Measurements from ENCODE around the gene COX5B.
"Not testable (repeated sequence)": the region's sequence is repeated elsewhere in the genome, so short reads cannot be mapped to it uniquely, and the experiment has no call there.

COX5B gene

DNA sequence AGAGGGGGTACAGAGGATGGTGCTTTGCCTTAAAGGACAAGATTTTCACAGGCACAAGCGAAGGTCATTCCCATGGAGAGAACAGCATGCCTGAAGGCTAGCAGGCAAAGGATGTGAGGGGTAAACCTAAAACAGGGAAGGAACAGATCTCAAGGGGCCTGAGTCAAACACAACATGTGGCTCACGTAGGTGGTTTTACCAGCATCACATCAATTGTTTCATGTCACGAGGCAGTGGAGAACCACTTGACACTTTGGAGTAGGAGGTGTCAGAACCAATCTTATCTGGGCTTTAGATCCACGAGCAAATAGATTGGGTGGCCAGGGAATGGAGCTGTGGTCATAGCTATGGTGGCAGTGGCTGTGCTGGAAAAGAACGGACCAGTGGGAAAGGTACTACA is 8.4 kb downstream of the COX5B start:
- DNase-seq (ENCODE audit: low spot score) = no peak

DNA sequence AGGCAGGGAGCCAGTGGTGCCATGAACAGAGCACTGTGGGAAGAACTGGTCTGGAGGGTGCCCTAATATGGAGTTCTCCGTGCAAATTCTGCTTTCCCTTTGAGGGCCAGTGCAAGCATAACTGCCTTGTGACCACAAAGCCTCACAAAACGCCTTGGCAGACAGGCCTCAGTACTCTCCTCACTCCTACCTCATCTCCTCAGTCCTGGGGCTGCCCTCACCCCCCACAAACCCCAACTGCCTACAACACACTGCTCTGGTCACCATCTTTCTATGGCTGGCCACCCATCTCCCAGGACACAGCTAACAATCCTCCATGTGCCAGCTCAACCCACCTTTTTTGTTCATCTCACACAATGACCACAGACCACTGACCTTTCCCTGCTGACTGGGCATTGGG is 8.9 kb downstream of the COX5B start:
- DNase-seq (ENCODE audit: low spot score) = no peak

DNA sequence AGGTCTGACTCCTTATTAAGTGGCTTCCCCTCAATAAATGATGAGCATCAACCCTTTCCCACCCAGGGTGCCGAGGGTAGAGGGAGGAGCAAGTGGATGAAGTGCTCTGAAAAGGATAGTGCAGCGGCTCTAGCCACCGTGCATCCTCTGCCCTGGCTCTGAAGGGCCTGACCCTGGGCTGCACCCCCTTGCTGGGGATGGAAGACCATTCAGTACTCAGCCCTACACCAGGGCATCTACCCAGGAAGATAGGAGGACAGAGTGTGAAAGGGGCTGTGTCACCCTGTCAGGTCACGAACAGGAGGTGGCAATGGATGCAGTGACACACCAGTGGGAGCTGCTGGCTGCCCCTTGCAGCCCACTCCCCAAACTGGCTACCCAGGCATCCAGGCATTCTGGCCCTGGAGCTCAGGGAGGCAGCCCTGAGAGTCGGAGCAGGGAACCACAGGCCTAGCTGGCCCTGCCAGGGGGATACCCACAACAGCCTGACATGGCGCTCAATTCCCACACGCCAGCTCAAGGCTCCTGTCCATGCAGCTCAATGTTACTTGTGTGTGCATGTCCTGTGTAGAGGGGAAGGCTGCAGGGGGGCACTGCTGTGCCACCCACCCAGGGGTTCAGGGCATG is 10.4 kb downstream of the COX5B start:
- no peak for DNase-seq (ENCODE audit: low spot score)

DNA sequence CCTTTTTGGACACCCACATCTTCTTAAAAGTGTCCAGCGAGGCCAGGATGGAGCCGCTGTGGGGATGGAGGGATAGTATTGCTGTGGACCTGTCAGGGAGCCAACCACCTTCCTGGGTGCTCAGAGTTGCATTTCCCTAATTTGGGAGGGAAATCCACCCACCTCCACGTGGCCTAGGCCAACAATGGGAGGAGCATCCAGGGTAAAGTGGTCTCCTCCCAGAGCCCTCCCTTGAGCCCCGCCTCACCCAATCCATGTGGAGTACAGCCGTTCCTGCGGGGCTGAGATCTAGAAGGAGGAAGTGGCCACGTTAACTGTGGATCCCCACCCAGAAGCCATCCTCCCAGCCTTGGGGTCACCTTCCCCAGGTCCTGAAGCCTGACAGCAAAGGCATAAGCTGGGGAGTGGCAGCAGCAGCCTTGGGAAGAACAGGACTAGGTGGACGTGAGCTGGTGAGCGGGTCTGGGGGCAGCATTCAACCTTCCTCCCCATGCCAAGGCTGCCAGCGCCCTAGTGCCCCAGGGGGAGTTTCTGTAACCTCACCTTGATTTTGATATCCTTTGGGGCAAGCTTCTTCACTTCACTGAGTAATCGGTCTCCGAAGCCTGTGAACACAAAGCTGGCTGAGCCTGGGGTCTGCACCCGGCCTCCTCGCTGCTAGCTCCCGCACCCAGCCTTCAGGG is 11.2 kb downstream of the COX5B start:
- no peak for DNase-seq (ENCODE audit: low spot score)

DNA sequence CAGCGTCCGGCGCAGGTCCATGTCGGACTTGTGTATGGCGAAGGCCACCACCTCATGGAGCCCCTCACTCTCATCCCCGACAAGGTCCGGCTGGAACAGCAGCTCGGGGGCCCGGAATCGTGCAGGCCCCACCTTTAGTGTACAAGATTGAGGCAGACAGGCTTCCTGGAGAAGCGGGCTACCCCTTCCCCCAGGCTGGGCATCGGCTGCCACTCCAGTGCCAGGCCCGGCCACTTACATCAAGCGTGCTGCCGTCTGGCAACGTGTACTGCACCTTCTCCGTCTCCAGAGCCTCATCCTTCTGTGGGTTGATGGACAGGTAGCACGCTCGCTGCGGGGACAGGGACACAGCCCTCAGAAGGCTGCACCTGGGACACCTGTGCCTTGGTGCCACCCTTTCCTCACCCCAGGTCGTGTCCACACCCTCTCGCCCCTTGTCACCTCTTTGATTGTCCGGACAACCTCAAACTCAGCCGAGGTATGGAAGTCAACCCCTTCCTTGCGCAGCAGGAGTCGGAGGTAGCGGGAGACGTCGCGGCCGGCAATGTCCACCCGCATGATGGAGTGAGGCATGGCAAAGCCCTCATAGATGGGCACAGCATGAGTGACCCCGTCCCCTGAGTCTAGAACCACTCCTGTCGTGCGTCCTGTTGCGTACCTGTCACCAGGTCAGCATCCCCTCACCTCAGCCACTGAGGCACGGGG is 12.3 kb downstream of the COX5B start:
- DNase-seq (ENCODE audit: low spot score) = no peak

DNA sequence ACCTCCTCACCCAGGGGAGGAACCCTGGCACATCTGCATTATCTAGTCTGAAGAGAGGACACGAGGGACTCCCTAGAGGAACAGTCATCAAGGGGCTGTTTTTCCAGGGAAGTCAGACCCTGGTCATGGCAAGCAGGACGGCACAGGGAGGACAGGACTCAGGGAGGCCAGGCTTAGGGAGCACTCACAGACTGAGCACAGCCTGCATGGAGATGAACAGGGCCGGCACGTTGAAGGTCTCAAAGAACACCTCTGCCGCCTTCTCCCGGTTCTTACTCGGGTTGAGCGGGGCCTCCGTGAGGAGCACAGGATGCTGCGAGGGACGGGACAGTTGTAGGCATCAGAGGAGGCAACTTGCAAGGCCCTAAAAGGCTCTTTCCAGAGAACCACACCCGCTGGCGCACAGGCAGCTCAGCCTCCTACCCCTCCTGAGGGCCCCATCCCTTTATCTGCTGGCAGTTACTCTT is 12.9 kb downstream of the COX5B start:
- no peak for DNase-seq (ENCODE audit: low spot score)

DNA sequence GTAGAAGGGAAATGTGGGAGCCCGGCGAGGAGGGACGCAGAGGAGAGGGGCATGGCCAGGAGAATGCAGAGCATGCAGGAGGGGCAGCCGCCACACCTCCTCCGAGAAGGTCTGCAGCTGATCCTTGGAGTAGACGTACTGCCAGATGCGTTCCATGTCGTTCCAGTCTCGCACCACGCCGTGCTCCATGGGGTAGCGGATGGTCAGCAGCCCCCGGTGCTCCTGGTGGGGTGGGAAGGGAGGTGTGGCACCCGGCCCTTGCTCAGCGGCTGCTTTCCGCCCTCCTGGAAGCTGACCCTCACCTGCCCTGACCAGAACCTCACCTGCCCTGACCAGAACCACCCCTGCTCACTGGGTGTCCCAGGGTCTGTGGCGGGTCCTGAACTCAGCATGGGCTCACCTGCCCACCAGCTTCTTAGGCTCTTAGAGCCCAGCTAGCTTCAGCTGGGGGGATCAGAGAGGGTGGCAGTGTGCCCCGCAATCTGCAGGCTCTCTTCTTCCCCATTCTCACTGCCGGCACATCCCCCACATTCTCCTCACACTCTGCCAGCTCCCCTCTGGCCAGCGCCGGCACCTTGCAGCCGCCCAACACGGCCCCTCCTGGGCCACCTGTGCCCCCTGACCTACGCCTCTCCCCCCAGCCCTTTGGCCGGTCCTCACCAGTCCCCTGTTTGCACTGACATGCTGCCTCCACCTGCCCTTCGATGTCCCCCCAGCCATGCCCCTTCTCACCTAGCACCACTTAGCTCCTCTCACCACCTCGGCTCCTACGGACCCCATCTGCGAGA is 13.6 kb downstream of the COX5B start:
- DNase-seq (ENCODE audit: low spot score) = no peak

DNA sequence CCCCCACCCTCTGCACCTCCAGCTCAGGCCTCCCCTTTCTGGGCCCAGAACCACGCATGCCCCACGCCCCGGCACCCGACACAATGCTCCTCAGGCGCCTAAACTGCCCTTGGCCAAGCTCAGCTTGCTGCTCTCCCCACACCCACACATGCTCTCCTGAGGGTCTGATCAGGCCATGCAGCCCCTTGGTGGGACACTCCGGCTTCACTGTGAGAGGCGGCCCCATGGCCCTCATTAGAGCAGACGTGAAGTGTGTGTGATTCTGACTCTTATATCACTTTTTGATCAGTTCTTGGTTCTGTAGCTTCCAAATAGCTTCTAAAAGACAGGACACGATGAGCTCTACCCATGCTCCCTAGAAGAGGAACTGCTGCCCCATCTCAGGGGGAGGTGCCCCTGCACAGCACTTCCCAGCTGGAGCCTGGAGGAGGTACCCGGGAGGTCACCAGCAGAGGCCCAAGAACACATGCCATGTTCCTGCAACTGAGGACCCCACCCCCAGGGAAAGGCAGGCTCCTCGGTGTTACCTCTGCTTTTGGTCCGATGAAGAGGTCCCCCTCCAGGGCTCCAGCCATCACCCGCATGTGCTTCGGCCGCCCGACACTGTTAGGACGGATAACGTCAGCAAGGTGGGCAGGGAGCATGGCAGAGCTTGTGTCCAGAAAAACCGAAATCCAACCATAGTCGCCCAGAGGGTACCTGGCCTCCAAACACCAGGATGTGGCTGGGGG is 14.3 kb downstream of the COX5B start:
- no peak for DNase-seq (ENCODE audit: low spot score)

DNA sequence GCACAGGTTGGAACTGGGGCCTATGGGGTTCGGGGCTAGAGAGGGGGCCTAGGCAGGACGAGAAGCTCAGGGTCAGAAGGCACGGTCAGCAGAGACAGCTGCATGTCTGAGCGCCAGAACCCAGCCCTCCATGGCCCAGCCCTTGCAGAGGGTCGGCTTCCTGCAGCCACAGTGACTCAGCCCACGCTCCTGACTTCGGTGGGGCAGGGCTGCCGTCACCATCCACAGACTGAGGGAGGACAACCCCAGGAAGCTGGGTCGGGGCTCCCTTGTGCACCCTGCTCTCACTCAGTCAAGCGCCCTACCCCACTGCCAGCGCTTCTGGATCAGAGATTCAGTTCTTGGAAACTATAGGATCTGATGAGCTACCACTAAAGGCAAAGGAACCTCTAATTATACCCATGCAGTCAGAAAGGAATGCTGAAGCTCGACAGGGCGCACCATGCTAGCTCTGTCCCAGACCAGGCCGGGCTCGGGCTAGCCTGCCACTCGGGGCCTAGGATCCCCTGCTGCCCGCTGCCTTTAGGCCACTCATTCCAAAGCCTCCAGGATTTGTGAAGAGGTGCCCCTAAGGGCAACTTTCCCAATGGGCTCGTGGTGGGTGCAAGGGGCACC is 15.0 kb downstream of the COX5B start:
- no peak for DNase-seq (ENCODE audit: low spot score)

DNA sequence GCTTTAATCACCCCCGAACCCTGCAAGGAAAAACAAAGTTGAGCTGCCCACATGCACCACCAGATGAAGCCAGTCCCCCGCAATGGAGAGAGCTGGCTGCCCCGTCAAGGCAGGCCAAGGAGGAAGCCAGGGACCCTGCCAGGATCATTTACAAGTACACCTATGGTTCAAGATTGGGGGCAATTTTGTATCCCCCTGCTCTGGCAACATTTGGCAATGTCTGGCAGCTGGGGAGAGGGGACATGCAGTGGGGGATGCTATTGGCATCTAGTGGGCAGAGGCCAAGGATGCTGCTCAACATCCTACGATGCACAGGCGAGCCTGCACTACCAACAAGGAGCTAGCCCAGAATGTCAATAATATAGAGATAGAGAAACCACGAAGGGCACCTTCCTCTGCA is 16.1 kb downstream of the COX5B start:
- DNase-seq (ENCODE audit: low spot score) = no peak

DNA sequence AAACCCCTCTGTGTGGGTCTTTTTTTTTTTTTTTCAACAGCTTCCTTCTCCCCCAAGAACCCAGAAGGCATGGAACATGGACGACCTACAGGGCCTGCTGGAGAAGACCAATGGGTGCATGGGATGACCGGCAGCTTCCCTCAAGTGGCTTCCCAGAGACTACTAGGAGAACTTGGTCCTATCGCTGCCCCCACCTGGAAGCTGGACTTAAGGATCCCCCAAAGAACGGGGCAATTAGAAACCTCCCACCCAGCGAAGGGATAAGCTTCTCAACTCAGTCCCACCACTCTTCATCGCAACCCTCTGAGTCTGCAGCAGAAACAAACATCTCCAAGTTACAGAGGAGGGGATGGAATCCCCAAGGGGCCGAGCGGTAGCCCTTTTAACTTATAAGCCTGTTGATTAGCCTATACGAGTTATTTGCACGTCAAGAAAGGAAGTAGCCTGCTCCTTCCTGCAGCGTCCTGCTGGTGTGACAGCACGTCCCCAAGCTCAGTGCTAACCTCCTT is 16.6 kb downstream of the COX5B start:
- DNase-seq (ENCODE audit: low spot score) = no peak

DNA sequence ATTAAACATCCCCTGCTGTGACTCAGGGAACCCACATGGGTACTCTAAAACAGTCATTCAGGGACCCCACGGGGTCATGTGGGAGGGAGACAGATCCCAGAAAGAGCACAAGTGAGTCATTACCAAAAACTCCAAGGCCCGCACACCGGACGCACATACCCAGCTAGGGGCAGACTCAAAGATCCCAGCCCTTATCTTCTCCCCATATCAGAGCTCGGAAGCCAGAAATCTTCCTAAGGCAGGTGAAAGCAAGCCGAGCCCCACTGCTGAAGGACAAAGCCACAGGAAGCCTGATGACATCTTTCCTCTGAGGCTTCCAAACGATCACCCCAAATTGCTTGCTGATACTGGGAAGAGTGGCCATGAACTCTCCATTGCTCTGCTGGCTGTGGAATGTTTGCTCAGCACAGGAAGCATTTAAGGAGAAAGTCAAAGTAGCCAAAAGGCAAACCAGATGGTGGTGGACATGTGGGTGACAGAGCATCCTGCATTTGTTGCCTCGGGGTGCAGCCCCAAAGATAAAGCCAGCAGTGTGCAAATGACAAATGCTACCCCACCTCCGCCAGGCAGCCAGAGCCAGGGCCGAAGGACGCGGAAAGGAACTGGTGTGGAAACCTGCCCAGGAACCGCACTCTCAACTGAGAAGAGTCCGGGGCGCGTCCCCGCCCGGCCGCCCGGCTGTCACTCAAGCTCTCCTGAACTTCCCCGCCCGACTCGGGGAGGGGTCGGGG is 17.2 kb downstream of the COX5B start:
- DNase-seq (ENCODE audit: low spot score) = peak; percentile 84

DNA sequence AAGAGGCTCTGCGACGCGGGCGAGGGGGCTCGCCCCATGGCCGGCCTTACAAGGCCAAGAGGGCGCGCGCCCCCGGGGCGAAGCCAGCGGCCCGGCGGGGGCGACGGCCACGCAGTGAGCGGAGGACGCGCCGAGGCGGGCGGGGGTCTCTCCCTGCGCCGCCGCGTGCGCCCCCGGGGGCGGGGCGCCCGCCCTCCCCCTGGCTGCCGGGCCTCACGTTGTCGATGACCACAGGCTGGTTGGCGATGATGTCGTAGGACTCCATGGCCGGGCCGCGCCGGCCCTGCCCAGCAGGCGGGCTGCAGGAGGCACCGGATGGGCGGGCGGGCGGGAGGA is 17.7 kb downstream of the COX5B start:
- DNase-seq (ENCODE audit: low spot score) = no peak

DNA sequence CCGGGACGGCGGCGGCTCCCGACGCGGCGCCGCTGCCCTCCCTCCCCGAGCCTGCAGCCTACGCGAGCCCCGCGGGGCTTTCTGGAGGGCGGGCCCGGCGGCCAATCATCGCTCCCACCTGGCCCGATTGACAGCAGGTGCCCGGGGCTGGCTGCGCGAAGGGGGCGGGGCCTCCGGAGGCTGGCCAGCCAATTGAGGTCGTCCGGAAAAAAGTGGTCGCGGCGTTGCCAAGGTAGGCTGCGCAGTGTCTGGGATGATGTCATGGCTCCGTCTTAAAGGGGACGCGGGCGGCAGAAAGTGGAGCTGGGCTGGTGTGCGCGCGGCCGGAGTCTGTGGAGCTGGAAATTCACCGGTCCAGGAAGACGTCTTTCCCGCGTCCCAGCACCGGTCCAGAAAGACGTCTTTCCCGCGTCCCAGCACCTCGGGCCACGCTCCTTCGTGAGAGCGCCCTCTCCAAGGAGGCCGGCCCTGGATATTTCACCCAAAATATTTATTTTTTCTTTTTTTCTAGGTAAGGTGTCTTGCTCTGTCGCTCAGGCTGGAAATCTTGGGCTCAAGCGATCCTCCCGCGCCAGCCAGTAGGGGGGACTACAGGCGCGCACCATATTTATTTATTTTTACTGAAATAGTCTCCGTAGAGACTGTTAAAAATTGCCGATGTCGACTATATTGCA is 18.2 kb downstream of the COX5B start, which contains the start of gene ACTR1B:
ACTR1B (minus strand) TSS at position 83 of the 674 bp plus-strand sequence. CDS start 154 bp downstream, outside the sequence.
- peak; percentile 99 for DNase-seq (ENCODE audit: low spot score)

DNA sequence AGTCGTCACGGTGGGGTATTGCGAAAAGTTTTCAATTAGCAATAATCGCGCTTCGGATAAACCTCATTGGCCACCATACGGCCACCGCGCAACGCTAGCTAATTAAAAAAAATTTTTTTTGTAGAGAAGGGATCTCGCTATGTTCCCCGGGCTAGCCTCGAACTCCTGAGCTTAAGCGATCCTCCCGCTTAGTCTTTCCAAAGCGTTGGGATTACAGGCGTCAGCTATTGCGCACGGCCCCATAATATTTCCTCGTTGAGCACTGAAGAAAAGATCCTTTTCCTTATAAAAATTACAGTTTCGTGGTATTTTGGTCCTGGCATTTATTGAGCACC is 18.7 kb downstream of the COX5B start:
- no peak for DNase-seq (ENCODE audit: low spot score)

DNA sequence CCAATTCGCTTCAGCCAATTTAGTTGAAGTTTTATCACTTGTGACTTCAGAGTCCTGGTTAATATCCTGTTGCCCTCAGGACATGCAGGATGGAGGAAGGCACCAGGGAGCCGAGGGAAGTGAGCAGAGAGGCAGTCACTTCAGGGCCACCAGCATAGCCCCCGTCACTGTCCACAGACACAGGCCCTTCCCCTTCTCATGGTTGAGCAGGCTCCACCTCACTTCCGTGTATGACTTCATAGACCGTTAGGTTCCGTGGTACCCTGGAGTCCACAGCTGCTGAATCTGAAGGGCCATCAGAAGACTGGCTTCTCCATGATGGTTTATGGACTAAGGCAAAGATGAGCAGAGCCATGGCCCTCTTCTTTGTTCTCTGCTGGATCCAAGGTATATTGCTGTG is 23.6 kb downstream of the COX5B start, which contains the start of gene C2orf92:
C2orf92 (plus strand) TSS at position 266 of the 400 bp plus-strand sequence; CDS start at position 342, 76 bp downstream.
- no peak for DNase-seq (ENCODE audit: low spot score)

DNA sequence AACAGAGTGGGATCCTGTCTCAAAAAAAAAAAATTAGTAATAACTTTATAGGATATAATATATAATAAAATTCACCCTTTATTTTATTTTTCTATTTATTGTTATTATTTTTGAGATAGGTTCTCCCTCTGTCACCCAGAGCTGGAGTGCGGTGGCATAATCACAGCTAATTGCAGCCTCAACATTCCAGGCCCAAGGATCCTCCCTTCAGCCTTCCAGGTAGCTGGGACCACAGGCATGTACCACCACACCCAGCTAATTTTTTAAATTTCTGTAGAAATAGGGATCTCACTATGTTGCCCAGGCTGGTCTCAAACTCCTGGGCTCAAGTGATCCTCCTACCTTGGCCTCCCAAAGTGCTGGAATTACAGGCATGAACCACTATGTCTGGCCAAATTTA is 24.6 kb downstream of the COX5B start:
- DNase-seq (ENCODE audit: low spot score) = no peak

DNA sequence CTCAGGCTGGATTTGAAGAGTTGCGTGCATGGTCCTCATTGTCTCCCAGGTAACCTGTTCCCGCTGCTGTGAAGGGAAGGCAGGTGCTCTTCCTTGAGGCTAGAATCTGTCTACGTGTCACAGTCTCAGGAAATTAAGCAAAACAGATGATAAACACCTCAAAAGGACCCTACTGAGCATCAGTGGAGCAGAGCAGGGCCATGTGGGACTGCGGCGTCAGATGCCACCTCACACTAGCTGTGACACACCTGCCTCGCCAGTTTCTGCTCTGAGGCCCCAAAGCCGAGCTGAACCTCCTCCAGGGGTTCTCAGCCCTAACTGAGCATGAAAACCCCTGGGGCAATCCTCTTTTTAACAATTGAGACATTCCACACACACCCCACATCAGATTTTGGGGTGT is 25.7 kb downstream of the COX5B start:
- no peak for DNase-seq (ENCODE audit: low spot score)

DNA sequence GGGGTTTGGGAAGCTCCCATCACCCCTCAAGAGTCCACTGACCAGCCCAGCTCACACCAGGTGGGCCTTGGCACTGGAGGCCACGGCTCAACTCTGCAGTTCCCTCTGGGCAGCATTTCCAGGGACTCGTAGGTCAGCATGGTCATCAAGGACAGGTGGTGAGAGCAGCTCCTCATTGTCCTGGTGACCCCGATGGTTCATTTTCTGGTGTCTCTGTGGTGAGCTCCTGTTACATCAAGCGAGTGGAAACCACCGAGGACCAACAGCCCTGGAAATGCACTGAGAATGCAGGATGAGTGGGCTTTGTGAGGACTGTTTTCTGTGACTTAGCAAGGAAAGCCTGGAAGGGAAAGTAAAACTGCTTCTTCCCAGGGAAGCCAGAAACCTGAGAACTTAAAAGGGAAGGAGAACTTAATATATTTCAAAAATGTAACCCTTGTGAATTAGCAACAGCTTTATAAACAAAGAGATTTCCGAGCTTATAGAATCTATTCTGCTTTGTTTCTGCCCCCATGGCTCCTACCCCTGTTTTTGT is 26.8 kb downstream of the COX5B start:
- DNase-seq (ENCODE audit: low spot score) = not testable (repeated sequence)
